ENCODE measurements around the gene COMMD9.
A peak's percentile ranks its signal among the peaks of the same experiment; 100 is the strongest.

COMMD9 gene

GRCh38 chr11:36311926-36312595 is 22.8 kb upstream of the COMMD9 start:
- Mint-ChIP-seq H3K27me3 (ENCODE audit: low read depth) (peaks cover 43% of the 10 kb centered on the region), H3K4me1 (ENCODE audit: low read depth) (peaks cover 7% of the 10 kb centered on the region), H3K36me3 (ENCODE audit: low read depth) (no peaks in the 10 kb centered on the region), H3K9me3 (peaks cover 9% of the 10 kb centered on the region), H3K27ac (no peak overlapping the region), H3K4me3 (no peak overlapping the region)

- Mint-ChIP-seq H3K27ac (no peak overlapping the region), H3K36me3 (ENCODE audit: low read depth) (no peaks in the 10 kb centered on the region), H3K4me3 (no peak overlapping the region), H3K4me1 (ENCODE audit: low read depth) (peaks cover 12% of the 10 kb centered on the region), H3K27me3 (ENCODE audit: low read depth) (peaks cover 26% of the 10 kb centered on the region), H3K9me3 (peaks cover 9% of the 10 kb centered on the region)
These were observed 20.6 kb upstream of the COMMD9 start for GRCh38 chr11:36309779-36310178.

GRCh38 chr11:36308577-36308976 is 19.4 kb upstream of the COMMD9 start:
- H3K27ac Mint-ChIP-seq: no peak overlapping the region
- H3K27me3 Mint-ChIP-seq (ENCODE audit: low read depth): peaks cover 22% of the 10 kb centered on the region
- peaks cover 12% of the 10 kb centered on the region for H3K4me1 Mint-ChIP-seq (ENCODE audit: low read depth)
- no peak overlapping the region for H3K4me3 Mint-ChIP-seq
- peaks cover 9% of the 10 kb centered on the region for H3K9me3 Mint-ChIP-seq
- no peaks in the 10 kb centered on the region for H3K36me3 Mint-ChIP-seq (ENCODE audit: low read depth)

GRCh38 chr11:36306888-36307287 is 17.7 kb upstream of the COMMD9 start:
- Mint-ChIP-seq H3K9me3 (peaks cover 9% of the 10 kb centered on the region), H3K27ac (peak overlapping the region; percentile 45)

GRCh38 chr11:36305047-36305446 is 15.8 kb upstream of the COMMD9 start:
- Mint-ChIP-seq H3K27me3 (ENCODE audit: low read depth) (peaks cover 18% of the 10 kb centered on the region), H3K4me1 (ENCODE audit: low read depth) (peaks cover 6% of the 10 kb centered on the region), H3K4me3 (no peak overlapping the region), H3K9me3 (peaks cover 6% of the 10 kb centered on the region), H3K27ac (no peak overlapping the region), H3K36me3 (ENCODE audit: low read depth) (no peaks in the 10 kb centered on the region)

More at GRCh38 chr11:36306888-36307287, 17.7 kb upstream of the COMMD9 start:
- H3K4me1 Mint-ChIP-seq (ENCODE audit: low read depth): peaks cover 6% of the 10 kb centered on the region
- H3K36me3 Mint-ChIP-seq (ENCODE audit: low read depth): no peaks in the 10 kb centered on the region
- peaks cover 19% of the 10 kb centered on the region for H3K27me3 Mint-ChIP-seq (ENCODE audit: low read depth)
- no peak overlapping the region for H3K4me3 Mint-ChIP-seq

GRCh38 chr11:36304351-36304750 is 15.1 kb upstream of the COMMD9 start:
- Mint-ChIP-seq H3K27ac (no peak overlapping the region), H3K27me3 (ENCODE audit: low read depth) (peaks cover 18% of the 10 kb centered on the region), H3K4me1 (ENCODE audit: low read depth) (peaks cover 6% of the 10 kb centered on the region), H3K9me3 (no peaks in the 10 kb centered on the region), H3K36me3 (ENCODE audit: low read depth) (no peaks in the 10 kb centered on the region), H3K4me3 (no peak overlapping the region)

GRCh38 chr11:36300650-36301049 is 11.4 kb upstream of the COMMD9 start:
- no peak overlapping the region for H3K27ac Mint-ChIP-seq
- H3K27me3 Mint-ChIP-seq (ENCODE audit: low read depth): peaks cover 12% of the 10 kb centered on the region
- no peaks in the 10 kb centered on the region for H3K4me1 Mint-ChIP-seq (ENCODE audit: low read depth)
- H3K9me3 Mint-ChIP-seq: no peaks in the 10 kb centered on the region
- H3K36me3 Mint-ChIP-seq (ENCODE audit: low read depth): no peaks in the 10 kb centered on the region
- H3K4me3 Mint-ChIP-seq: no peak overlapping the region

- no peak overlapping the region for H3K27ac Mint-ChIP-seq
- peaks cover 5% of the 10 kb centered on the region for H3K27me3 Mint-ChIP-seq (ENCODE audit: low read depth)
- H3K9me3 Mint-ChIP-seq: no peaks in the 10 kb centered on the region
- no peak overlapping the region for H3K4me3 Mint-ChIP-seq
- peaks cover 3% of the 10 kb centered on the region for H3K4me1 Mint-ChIP-seq (ENCODE audit: low read depth)
- no peaks in the 10 kb centered on the region for H3K36me3 Mint-ChIP-seq (ENCODE audit: low read depth)
These were observed 7.8 kb upstream of the COMMD9 start for GRCh38 chr11:36296884-36297543.

- no peak within 1 kb of the TSS for H3K4me3 Mint-ChIP-seq
- no peaks in the 10 kb centered on the region for H3K36me3 Mint-ChIP-seq (ENCODE audit: low read depth)
These were observed 6.7 kb upstream of the COMMD9 start, which contains the start of gene PRR5L for GRCh38 chr11:36295926-36296325. TSS of gene PRR5L (plus strand) at chr11:36296288. CDS start at chr11:36401122, 104,834 bp downstream.

GRCh38 chr11:36292311-36292722 is 3.1 kb upstream of the COMMD9 start:
- Mint-ChIP-seq H3K36me3 (ENCODE audit: low read depth) (no peaks in the 10 kb centered on the region), H3K4me3 (no peak overlapping the region), H3K9me3 (no peaks in the 10 kb centered on the region), H3K27ac (no peak overlapping the region), H3K4me1 (ENCODE audit: low read depth) (peaks cover 22% of the 10 kb centered on the region), H3K27me3 (ENCODE audit: low read depth) (no peaks in the 10 kb centered on the region)

More at GRCh38 chr11:36295926-36296325, 6.7 kb upstream of the COMMD9 start, which contains the start of gene PRR5L:
- Mint-ChIP-seq H3K9me3 (no peaks in the 10 kb centered on the region), H3K27me3 (ENCODE audit: low read depth) (no peaks in the 10 kb centered on the region), H3K4me1 (ENCODE audit: low read depth) (peaks cover 3% of the 10 kb centered on the region), H3K27ac (no peak within 1 kb of the TSS)

- Mint-ChIP-seq H3K27ac (peak overlapping the region; percentile 79), H3K9me3 (no peaks in the 10 kb centered on the region), H3K27me3 (ENCODE audit: low read depth) (no peaks in the 10 kb centered on the region), H3K4me1 (ENCODE audit: low read depth) (peaks cover 24% of the 10 kb centered on the region), H3K4me3 (peak overlapping the region; percentile 91), H3K36me3 (ENCODE audit: low read depth) (no peaks in the 10 kb centered on the region)
These were observed 590 bp downstream of the COMMD9 start for GRCh38 chr11:36288442-36289225.

GRCh38 chr11:36282926-36283325 is 6.3 kb downstream of the COMMD9 start:
- H3K4me1 Mint-ChIP-seq (ENCODE audit: low read depth): peaks cover 6% of the 10 kb centered on the region
- no peaks in the 10 kb centered on the region for H3K9me3 Mint-ChIP-seq
- no peaks in the 10 kb centered on the region for H3K36me3 Mint-ChIP-seq (ENCODE audit: low read depth)
- H3K27me3 Mint-ChIP-seq (ENCODE audit: low read depth): no peaks in the 10 kb centered on the region
- H3K4me3 Mint-ChIP-seq: no peak overlapping the region
- no peak overlapping the region for H3K27ac Mint-ChIP-seq

GRCh38 chr11:36281850-36282249 is 7.4 kb downstream of the COMMD9 start:
- no peaks in the 10 kb centered on the region for H3K27me3 Mint-ChIP-seq (ENCODE audit: low read depth)
- H3K9me3 Mint-ChIP-seq: no peaks in the 10 kb centered on the region
- peaks cover 2% of the 10 kb centered on the region for H3K4me1 Mint-ChIP-seq (ENCODE audit: low read depth)
- no peak overlapping the region for H3K27ac Mint-ChIP-seq
- no peak overlapping the region for H3K4me3 Mint-ChIP-seq
- no peaks in the 10 kb centered on the region for H3K36me3 Mint-ChIP-seq (ENCODE audit: low read depth)

- no peak overlapping the region for H3K4me3 Mint-ChIP-seq
- H3K4me1 Mint-ChIP-seq (ENCODE audit: low read depth): peaks cover 2% of the 10 kb centered on the region
- H3K9me3 Mint-ChIP-seq: no peaks in the 10 kb centered on the region
- H3K27me3 Mint-ChIP-seq (ENCODE audit: low read depth): no peaks in the 10 kb centered on the region
- H3K36me3 Mint-ChIP-seq (ENCODE audit: low read depth): no peaks in the 10 kb centered on the region
- no peak overlapping the region for H3K27ac Mint-ChIP-seq
These were observed 8.7 kb downstream of the COMMD9 start for GRCh38 chr11:36280531-36280930.

All from T-helper 1 cell treated with Interleukin-12 subunit alpha and Interleukin-12 subunit beta and Interleukin-4 antibody, amounts not matched to agents 30 μg/mL and 1 μg/mL, for 36 hours (primary cell).